LNCAP (cell line): ENCODE data around the gene ZC3H18.

Source experiments
- TF ChIP-seq, protein P1 (sequence below): fragments of 450-650 bp; IDR thresholded peaks from 2 replicates; pipeline ENCODE4 v1.5.1; 2017; ENCODE audit warnings: mild to moderate bottlenecking

The ZC3H18 gene

DNA sequence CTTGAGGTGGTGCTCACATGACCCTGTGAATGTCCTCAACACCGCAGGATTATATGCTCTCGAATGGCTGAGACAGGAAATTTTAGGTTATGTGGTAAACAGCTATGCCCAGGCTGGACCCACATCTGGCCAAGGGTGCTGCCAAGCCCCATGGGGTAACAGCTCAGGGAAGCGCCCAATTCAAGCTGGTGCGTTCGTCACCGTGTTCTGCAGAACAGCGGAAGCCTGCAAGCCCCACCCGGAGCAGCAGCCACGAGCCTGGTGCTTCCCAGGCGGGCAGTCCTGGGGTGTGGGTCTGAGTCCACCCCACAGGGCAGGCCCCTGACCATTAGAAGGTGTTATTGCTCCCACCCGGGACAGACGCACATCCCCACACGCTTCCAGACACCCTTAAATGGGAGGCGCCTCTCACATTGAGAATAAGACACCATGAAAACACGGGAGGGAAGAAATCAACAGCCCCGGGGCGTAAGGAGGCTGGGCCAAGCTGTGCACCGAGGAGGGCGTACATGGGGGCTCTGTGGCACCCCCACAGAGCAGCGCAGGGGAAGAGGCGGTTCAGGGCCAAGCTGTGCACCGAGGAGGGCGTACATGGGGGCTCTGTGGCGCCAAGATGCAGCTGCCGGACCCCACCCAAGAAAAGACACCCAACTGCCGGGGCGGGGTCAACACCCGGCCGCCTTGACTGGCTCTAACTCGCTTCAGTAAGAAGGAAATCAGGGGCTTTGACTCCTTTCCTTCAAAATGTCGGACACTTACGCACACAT lies 83.6 kb downstream of the ZC3H18 start:
- TF ChIP-seq, protein P1, sequence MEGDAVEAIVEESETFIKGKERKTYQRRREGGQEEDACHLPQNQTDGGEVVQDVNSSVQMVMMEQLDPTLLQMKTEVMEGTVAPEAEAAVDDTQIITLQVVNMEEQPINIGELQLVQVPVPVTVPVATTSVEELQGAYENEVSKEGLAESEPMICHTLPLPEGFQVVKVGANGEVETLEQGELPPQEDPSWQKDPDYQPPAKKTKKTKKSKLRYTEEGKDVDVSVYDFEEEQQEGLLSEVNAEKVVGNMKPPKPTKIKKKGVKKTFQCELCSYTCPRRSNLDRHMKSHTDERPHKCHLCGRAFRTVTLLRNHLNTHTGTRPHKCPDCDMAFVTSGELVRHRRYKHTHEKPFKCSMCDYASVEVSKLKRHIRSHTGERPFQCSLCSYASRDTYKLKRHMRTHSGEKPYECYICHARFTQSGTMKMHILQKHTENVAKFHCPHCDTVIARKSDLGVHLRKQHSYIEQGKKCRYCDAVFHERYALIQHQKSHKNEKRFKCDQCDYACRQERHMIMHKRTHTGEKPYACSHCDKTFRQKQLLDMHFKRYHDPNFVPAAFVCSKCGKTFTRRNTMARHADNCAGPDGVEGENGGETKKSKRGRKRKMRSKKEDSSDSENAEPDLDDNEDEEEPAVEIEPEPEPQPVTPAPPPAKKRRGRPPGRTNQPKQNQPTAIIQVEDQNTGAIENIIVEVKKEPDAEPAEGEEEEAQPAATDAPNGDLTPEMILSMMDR = no peak

- TF ChIP-seq, protein P1 = no peak
Observed at GRCh38 chr16:88654363-88655052, 84.3 kb downstream of the ZC3H18 start.

GRCh38 chr16:88655053-88655732 lies 85.0 kb downstream of the ZC3H18 start:
- TF ChIP-seq, protein P1 = no peak

DNA sequence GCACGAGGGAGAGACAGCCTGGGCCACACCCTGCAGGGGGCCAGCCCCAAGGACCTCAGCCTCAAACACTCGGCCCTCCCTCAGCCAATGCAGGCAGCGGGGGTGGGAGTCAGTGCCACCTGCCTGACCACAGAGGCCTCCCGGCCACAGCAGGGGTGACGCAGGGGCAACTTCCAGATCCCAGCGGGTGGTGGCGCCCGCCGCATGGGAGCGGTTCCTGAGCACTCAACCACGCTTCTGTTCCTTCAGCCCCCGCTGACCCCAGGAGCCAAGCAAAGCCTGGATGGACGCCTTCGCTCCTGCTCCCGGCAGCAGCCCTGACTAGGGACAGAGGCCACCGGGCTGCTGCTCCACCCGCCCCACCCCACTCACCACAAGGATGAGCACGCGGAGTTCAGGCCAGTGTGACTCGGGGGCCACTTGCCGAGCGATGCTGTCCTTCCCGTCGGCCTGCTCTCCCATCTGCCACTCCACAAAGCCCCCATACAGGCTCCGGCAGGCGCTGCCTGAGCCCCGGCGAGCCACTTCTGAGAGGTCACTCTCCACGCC lies 85.6 kb downstream of the ZC3H18 start:
- TF ChIP-seq, protein P1 = no peak

GRCh38 chr16:88656291-88656980 lies 86.2 kb downstream of the ZC3H18 start:
- TF ChIP-seq, protein P1 = no peak

DNA sequence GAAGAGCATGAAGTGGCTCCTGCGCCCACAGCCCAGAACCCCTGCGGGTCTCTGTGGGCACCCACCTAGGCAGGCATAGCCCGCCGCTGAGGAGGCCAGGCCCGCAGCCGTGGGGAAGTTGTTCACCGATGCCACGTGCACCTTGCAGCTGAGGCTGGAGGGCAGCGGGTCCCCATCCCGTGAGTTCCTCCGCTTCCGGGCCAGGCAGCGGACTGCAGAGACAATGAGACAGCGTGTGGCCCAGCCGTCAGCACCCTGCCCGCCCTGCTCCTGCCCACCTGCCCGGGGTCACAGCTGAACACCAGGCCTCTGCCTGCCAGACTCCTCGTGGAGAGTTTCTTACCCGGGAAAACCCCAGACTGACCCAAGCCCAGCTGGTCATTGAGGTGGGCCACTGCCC lies 87.2 kb downstream of the ZC3H18 start:
- TF ChIP-seq, protein P1 = no peak

DNA sequence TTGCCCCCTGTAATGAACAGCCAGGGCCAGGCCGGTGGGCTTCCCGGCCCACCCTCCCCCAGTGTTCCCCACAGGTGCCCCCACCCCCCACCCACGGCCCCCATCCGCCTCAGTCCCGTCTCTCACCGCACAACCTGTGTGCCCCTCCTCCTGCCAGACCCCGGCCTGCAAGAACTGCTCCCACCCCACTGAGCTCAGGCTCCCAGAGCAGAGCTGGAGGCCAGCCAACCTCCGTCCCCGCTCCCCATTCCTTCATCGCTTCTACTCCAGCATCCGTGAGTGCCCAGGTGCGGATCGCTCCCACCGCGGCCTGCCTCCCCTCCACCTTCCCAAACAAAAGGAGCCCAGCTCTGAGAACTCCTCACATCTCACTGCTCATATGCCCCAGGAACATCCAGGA lies 88.5 kb downstream of the ZC3H18 start:
- TF ChIP-seq, protein P1 = no peak
